ENCODE results near the gene TRERF1.
"Not testable (repeated sequence)": the region's sequence is repeated elsewhere in the genome, so short reads cannot be mapped to it uniquely, and the experiment has no call there.

TRERF1 gene

DNA sequence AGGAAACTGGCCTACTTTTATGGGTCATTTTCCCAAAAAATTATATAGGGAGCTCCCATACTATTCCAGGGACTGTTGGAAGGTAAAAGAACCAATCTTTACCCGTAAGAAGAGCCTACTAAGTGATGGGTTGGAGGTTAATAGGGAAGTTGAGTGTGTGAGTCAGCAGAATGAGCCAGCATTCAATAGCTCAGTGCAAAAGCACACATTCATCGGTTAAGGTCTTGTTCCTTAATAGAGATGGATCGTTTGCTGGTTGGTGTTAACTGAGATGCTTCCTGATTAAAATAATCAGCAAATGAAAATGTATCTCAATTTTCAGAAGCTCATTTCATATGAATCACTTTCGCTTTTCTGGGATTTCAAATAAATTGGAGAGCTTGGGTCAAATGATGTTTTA lies 118.8 kb downstream of the TRERF1 start:
- DNase-seq = no peak

DNA sequence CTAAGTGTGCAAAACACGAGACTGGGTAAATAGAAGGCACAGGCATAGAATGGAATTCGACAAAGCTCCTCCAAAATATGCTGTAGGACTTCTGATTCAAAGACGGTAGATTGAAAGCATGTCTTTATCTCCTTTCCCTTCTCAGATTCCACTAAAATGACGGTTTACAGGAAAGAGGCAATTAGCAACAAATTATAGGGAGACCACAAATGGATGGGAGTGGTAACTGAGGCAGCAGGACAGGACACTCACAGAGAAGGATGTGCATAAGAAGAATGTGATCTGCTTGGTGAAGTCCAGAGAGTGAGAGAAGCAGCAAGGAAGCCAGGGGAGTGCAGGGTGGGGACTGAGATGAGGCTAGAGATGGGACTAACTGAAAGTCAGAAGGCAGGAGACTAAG lies 120.7 kb downstream of the TRERF1 start:
- no peak for DNase-seq

DNA sequence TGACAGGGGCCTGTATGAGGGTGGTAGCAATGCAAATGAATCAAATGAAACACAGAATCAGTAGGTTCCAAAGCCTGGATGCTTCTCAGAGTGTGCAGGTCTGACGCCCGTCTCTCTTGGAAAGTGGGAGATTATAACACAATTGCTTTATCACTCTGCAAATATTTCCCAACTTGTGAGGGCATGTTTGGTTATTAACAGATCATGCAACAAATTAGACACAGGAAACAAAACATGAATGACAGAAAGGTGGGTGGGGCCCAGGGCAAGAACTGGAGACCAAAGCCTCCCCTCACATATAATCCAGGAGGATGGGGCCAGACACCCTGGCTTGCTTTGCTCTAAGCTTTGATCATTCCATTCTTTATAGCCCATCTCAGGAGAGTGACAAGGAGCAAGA lies 125.5 kb downstream of the TRERF1 start:
- DNase-seq = no peak

DNA sequence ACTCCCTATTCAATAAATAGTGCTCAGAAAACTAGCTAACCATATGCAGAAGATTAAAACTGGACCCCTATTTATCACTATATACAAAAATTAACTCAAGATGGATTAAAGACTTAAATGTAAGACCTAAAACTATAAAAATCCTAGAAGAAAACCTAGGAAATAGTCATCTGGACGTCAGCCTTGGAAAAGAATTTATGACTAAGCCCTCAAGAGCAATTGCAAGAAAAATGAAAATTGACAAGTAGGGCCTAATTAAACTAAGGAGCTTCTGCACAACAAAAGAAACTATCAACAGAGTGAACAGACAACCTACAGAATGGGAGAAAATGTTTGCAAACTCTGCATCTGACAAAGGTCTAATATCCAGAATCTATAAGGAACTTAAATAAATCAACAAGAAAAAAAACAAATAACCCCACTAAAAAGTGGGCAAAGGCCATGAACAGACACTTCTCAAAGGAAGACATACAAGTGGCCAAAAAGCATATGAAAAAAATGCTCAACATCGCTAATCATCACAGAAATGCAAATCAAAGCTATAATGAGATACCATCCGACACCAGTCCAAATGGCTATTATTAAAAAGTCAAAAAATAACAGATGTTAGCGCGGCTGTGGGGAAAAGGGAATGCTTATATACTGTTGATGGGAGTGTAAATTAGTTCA lies 126.9 kb downstream of the TRERF1 start:
- not testable (repeated sequence) for DNase-seq

DNA sequence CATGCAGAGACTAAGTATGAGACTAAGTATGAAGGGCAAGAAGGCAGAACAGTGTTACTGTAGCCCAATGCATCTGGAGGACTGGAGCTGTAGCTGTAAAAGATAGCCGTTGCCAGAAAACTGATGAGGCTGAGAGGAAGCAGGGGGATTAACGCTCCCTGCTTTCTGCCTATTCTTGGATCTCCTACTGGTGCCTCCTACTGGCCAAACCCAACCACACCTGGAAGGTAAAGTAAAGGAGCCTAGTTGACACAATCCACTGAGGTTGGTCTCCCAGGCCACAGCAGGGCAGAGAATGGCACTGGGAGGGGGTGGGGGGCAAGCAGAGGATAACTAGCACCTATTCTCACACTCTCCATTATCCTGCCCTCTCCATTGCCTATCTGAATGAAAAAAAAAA lies 129.1 kb downstream of the TRERF1 start:
- no peak for DNase-seq

DNA sequence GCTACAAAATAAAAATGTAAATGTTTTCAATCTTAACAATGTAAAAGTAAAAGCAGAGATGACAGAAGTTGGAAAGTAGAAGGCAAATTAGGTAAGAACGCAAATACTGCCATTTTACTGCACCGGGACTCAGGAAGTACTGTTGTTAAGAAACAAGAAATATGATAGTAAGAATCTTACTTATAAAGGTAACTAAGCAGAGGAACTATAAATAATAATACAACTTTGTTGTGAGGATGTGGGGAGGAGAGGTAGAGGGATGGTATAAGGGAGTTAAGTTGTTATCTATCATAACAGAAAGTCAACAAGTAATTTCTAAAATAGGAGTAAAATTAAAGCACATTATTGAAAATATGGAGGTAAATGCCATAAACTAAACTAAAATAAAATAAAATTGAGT lies 129.8 kb downstream of the TRERF1 start:
- no peak for DNase-seq

DNA sequence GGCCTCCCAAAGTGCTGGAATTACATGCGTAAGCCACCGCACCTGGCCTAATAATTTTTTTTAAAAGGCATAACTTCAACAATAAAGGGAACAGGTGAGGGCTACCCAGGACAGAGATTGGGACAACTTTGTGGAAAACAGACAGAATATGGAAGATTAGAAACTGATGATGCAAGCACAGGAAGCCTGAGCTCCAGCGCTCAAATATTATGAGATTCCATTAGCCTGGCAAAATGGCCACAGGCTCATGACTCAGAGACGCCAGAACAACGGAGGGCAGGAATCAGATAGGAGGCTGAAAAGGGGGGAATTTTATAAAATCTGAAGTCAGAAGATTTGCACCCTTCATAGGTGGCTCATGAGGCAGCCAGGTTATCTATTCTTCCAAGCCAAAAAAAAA lies 131.0 kb downstream of the TRERF1 start:
- DNase-seq = no peak

DNA sequence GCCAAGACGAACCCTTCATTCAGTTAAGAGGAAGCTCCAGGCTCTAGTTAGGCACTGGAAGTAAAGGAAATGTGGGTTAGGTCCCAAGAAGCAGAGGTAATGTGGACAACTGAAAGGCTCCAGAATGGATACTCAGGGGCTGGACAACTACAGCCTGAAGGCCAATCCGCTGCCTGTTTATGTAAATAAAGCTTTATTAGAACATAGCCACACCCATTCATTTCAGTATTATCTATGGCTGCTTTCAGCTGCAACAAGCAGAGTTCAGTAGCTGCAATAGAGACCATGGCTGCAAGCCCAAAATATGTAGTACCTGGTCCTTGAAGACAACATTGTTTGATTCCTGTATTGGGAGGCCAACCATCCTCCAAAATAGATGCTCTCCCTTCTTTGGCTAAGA lies 133.2 kb downstream of the TRERF1 start:
- DNase-seq = no peak

DNA sequence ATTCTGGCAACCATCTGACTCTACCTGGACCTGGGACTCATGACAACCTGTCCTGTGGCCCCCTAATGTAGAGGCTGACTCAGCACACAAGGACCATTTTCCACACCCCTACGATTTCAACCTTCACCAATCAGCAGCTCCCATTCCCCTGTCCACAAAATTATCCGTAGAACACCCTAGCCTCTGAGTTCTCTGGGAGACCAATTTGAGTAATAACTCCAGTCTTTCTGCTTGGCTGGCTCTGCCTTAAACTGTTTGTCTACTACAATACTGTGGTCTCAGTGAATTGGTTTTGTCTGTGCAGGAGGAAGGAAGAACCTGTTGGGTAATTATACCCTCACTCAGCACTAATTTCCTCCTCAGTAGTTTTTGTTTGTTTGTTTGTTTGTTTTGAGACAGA lies 134.7 kb downstream of the TRERF1 start:
- DNase-seq = no peak

DNA sequence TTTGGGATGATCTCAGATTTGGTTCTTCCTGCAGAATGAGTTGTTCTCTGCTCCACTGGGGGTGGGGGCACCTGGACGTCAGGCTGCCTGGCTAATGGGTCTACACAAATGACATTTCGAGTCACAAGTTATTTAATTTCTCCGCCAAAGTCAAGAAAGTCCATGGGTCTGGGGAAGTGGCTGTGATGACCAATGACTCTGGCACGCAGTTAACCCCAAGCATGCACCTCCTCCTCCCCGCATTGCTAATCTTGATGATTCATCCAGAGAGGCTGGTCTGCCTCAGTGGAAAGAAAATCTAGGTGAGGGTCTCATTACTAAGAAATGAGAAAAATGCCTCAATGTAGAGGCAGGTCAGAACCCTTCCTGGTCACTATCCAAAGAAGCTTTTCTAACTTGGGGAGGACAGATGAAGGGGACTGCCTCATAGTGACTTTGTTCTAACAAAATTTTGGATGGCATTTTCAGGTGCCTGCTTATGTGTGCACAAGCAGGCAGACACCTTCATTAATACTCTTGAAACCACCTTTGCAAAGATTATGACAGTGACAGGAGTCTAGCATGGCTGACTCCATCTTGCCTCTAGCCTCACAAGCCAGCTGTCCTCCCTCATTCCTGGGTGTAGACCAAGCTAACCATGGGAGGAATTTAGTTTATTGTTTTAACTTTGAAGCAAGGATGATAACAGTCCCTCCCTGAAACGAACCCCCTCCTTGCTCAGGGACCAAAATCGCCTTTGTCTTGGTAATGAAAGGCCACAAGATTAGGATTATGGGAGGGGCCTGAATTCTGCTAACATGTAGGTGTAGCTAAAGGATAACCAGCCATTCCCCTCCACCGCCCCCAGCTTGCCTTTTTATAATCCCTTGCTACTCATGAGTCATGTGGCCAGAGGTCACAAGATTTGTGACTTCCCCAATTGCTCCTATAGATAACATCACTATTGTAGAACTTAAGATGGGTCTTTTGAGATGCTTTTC lies 135.4 kb downstream of the TRERF1 start:
- DNase-seq = no peak

DNA sequence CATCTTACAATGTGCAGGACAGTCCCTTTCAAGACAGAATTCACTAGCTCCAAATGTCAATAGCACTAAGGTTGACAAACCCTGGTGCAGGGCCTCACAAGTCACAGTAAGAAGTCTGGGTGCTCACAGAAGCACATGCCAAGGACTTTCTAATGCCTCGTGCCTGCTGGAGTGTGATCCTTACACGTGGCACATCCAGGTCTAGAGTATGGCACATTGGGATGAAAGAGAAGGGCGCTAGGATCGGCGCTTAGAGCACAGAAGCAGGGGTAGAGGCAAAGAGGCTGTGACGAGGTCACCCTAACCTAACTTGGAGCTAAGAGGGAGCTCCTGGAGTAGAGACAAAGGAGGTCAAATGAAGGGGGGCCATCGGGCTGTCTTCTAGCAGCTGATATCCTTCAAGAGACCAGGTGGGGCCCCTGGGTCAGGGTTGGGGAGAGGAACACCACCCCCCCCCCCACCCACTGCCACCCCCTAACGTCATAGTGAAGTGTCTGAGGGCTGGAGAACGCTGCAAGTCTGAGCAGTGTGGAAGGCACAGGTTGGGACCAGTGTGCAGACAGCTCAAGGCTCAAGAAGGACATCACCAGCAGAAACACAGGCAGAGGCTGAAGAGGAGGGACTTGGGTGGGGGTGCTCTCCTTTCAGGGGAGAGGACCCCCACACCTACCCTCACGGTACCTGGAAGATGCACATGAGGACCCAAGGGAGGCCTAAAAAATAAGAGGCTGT lies 136.3 kb downstream of the TRERF1 start:
- no peak for DNase-seq

DNA sequence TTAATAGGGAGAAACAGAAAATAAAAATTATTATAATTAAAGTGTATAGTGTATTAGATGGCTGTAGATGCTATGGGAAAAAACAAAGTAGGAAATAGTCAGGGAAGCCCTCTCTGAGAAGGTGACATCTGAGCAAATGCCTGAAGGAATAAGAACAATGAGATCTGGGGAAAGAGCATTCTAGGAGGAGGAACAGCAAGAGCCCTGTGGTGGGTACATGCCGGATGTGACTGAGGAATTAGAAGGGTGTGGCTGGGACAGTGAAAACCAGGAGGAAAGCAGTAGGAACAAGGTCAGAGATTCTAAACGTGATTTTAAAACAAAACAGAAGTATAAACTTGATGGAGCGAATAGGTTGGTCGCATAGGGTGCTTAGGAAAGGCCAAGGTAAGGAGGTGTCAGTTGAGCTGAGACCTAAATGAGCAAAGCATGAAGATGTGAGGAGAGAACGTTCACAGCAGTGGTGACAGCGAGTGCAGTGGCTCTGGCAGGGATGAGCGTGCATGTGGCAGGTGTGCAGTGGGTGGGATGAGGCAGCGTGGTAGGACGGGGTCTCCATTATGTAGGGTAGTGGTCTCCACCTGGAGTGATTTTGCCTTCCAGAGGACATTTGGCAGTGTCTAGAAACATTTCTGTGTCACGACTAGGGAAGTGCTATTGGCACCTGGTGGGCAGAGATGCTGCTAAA lies 137.0 kb downstream of the TRERF1 start:
- DNase-seq = no peak

DNA sequence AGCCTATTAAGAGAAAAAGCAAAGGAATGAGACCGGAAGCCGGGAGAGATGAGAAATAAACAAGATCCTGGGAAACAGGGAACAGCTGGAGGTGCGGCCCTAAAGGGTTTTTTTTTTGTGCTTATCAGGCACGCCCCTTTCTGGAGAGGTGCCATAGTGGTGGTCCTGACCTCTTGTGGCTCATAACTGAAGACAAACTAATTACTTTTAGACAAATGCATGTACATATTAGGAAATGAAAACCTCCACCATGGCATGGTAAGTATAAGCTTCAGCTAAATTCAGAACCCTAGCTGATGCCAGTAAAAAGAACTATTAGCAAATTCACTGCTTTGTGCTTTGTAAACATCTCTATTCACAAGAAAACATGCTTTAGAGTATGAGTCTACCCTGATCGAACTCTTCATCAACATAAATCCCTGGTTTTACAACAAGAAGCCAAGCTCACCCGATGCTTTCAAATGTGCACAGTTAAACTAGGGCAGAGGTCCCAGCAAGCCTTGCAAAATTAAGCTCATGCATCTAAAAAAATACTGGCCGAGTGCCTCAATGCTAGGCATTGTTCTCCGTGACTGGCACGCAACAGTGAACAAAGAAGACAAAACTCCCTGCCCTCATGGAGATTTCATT lies 137.7 kb downstream of the TRERF1 start:
- DNase-seq = no peak

DNA sequence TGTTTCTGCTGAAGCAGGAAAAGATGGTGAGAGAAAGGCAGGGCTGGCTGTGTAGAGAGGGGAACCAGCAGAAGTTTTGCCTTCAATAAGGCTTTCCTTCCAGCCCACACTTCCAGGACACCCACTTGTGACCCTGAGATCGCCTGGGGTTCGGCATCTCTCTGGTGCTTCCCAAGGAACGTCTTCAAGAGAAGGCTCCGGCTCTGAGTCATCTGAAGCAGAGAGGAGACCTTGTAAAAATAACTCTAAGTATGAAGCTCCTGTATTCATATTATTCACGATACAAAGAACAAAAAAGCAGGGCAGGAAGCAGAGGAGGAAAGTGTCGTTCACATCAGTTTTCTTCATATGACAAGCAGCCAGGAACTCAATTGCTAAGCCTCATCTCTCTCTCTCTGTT lies 138.7 kb downstream of the TRERF1 start:
- DNase-seq = no peak

DNA sequence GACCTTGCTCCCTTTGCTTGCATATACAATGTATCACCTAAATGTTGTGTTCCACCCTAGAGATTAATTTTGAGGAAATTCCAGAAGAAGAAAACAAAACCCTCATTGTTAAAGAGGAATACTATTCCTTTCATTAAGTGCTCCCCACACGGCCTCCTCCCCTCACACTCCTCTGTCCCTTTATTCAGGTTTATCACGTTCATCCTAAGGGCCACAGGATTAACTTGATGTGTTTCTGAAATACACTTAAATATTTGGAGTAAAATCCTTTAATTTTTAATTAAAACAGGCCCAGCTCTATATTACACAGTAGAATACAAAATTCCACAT lies 144.6 kb downstream of the TRERF1 start:
- no peak for DNase-seq

DNA sequence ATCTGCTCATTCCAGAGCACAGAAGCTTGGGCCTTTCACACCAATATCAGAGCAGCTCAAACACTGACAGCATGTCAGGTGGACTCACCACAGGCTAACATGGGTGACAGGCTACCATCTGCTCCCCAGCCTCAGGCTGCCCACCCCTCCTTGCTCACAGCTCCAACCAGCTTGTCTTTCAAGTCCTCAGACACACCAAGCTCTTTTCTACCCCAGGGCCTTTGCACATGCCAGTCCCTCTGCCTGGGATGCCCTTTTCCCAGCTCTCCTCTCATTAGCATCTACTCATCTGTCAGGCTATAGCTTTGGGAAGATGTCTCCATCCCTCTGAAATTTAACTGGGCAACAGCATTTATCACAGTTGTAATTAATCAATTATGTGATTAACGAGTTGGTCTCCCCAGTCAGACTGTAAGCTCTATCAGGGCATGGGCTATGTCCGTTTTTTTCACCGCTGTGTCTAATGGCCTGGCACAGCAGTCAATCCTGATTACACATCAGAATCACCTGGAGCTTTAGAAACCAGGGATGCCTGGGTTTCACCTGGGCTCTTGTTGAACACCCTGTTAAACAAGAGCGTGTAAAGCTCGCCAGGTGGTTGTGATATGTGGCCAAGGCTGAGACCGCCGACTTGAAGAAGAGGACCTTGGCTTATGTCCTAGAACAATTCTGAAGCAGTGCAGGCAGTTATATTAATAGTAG lies 145.1 kb downstream of the TRERF1 start:
- DNase-seq = no peak

DNA sequence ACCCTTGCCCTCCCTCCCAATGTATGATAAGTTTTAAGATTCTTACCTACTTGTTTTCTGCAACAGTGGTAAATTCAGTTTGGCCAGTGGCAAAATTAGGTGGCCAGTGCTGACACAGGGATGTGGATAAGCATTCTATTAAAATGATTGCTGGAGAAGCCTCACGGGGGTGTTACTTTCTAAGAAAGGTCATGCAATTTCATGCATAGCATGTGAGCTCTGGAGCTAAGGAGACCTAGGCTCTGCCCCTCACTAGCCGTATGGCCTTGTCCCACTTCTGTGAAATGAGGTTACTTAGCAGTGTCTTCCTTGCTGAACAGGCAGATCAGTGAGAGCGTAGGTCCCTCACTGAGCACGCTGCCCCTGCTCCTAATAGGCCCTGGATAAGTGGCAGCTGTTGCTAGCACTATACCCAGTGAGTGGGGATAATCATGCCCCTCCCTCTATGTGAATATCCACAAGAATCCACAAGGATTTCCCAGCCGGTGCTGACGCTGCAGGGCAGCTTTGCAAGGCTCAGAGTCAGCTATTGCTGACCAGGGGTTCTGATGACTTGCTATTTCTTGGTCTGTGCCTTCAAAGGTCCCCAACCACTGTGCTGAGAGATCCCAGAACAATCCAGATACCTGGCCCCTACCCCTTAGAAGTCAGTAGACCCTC lies 147.5 kb downstream of the TRERF1 start:
- DNase-seq = no peak

DNA sequence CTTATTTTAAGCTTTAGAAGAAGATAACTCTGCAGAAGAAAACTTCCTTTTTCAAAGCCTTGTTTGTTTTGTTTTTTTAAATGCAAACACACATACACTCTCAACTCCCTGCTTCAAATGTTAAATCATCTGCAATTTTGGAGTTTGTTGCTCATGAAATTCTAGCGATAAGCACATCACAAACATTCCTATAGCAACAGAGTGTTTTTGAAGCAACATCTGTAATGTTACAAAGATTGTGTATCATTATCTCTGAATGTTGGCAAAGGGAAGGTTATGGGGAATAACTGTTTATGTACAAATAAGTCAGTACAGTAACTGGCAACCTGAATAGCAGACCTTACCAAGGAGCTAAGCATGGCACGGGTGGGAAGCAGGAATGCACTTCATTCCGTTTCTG lies 149.3 kb downstream of the TRERF1 start:
- no peak for DNase-seq

DNA sequence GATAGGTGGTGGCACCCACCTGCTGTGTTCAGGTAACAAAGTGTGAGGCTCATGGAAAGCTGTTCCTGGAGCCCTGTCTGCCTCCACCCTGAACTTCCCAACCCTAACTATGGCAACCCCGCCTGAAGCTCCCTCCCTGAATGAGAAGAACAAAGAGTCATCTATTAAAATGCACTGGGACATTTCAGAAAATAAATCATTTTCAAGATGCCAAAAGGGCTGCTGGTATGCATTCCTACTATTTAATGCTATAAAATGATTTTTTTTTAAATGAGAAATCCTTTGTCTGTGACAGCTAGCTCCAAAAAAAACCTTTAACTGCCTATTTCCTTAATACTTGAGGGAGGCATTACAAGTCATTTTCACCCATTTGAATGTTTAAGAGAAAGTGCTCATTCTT lies 149.7 kb downstream of the TRERF1 start:
- DNase-seq = no peak

DNA sequence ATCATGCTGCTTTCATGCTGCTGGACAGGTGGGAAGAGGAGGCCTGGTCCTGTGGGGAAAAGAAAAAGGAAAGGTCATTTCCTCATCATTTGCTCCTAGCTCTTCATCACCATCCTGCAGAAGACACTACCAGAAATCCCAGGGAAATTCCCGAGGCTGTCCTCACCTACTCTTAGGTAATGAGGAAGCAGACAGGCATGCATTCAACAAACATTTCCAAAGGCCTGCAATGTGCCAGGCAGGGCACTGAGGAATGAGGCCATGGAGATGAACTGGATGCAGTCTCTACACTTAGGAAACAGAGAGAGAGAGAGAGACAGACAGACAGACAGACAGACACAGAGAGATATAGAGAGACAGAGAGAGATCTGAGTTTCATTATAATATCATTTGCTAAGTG lies 151.0 kb downstream of the TRERF1 start:
- DNase-seq = no peak

DNA sequence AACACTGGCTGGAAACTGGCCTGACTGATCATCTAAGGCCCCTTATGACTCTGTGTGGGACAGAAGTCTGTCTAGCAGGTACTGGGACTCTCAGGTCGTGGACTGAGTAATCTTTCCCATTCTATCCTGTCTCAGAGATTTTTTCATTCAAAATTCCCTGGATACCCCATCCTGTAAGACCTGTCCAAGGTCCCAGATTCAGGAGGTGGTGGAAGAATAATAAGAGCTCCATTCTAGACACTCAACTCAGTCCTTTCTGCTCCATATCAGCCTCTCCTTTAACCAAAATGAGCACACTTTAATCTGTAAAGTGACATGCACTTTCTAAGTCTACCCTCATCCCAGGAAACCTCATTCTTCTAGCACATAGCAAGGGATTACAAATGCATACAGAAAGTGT lies 151.5 kb downstream of the TRERF1 start:
- no peak for DNase-seq

DNA sequence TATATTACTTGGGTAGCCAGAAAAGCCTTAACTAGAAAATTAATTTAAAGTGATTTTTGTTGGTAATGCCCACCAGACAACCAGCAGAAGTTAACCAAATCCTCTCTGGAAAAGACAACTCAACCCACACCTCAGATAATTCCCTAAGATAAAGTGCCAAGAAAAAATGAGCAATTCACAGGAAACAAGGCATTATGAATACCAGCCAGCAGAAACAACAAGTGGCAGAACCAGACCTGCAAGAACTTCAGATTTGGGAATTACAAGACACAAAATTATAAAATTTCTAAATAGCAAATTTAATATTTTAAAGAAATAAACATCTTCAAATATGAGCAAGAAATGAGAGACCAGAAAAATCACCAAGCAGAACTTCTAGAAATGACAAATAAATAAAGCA lies 154.1 kb downstream of the TRERF1 start:
- DNase-seq = no peak

Measured in left hindlimb (tissue), 1 donor.